HepG2 (cell line): ENCODE results near the gene EPB42. TPM values are rescaled to one million over a fixed set of nuclear protein-coding genes. Genes with fewer than 3 reads are reported as not detected.

Experiments used
- ATAC-seq: fragments of 200-7000 bp; cut with Tn5 transposase; 3 replicates; pipeline ENCODE4 v1.9.1; 2020; ENCODE audit warnings: mild to moderate bottlenecking, moderate library complexity
- BruUV-seq: library from RNA; stranded (reverse); fragments of 400-500 nt; replicated peaks from 2 replicates; lab custom pipeline; 2021; lab: Mats Ljungman, UMichigan
- CTCF ChIA-PET: fragments of 300-600 bp; formaldehyde crosslinking; extraction: SDS; loops from one replicate; lab custom pipeline; 2021; ENCODE audit warnings: low total read pairs, inconsistent platforms, low intra/inter-chr PET ratio; lab: Yijun Ruan, JAX
- POLR2A ChIA-PET: fragments of 350-600 bp; sonication (Branson Sonifier 250); formaldehyde crosslinking; loops from one replicate; lab custom pipeline; 2020; ENCODE audit warnings: antibody characterized with exemption, inconsistent platforms; lab: Yijun Ruan, JAX
- DNase-seq: peaks from one replicate; pipeline ENCODE4 v3.0.0-alpha.2; 2015; ENCODE audit warnings: low spot score
- FAIRE-seq: peaks from 3 replicates; lab custom pipeline; 2011; peaks lifted over from hg19 to GRCh38; lab: Jason Lieb, UNC
- H2AFZ ChIP-seq: one replicate; pipeline ENCODE4 v1.6.1; 2011; ENCODE audit warnings: low read length, inconsistent platforms
- H3K27ac ChIP-seq: fragments of 300-600 bp; 3 replicates; pipeline ENCODE4 v1.8.0; 2011; ENCODE audit warnings: mixed run types, mild to moderate bottlenecking, mixed read lengths, low read length, inconsistent platforms; ENCODE audit not compliant: insufficient read depth; ENCODE audit errors: extremely low read length
- H3K27me3 ChIP-seq, 2 experiments: fragments of 200-600 bp in 1 of 2; 2 replicates in 1 of 2; 3 replicates in 1 of 2; pipeline versions ENCODE4 v1.6.0 to v1.8.0; 2011; ENCODE audit warnings: low read length in 2 of 2, mild to moderate bottlenecking in 2 of 2, moderate library complexity in 2 of 2, inconsistent platforms in 1 of 2; ENCODE audit not compliant: insufficient read depth in 2 of 2, control insufficient read depth in 1 of 2
- H3K36me3 ChIP-seq, 2 experiments: fragments of 200-600 bp in 1 of 2; replicated peaks in 1 of 2; 2 replicates in 1 of 2; 3 replicates in 1 of 2; pipeline versions ENCODE4 v1.5.1 to v1.8.0; 2011; ENCODE audit warnings: low read length in 2 of 2, inconsistent platforms in 1 of 2; ENCODE audit not compliant: insufficient read depth in 2 of 2, control insufficient read depth in 1 of 2
- H3K4me1 ChIP-seq: 2 replicates; pipeline ENCODE4 v1.5.1; 2012; ENCODE audit warnings: low read length, inconsistent platforms; ENCODE audit not compliant: insufficient read depth
- H3K4me2 ChIP-seq: 2 replicates; pipeline ENCODE4 v1.6.0; 2011; ENCODE audit warnings: low read depth, low read length, inconsistent platforms
- H3K4me3 ChIP-seq, 3 experiments: fragments of 200-600 bp in 1 of 3; sonication (generic), shearing (Covaris generic) in 1 of 3; replicated peaks in 1 of 3; 2 replicates each; pipeline ENCODE4 v1.5.1; 2011 to 2016; ENCODE audit warnings: low read length in 3 of 3, inconsistent platforms in 2 of 3, low read depth in 2 of 3, mild to moderate bottlenecking in 2 of 3, control low read depth in 1 of 3, mixed read lengths in 1 of 3; ENCODE audit not compliant: insufficient read depth in 1 of 3
- H3K79me2 ChIP-seq: one replicate; pipeline ENCODE4 v1.6.1; 2011; ENCODE audit warnings: low read length, inconsistent platforms; ENCODE audit not compliant: insufficient read depth
- H3K9ac ChIP-seq: 2 replicates; pipeline ENCODE4 v1.6.0; 2011; ENCODE audit warnings: mild to moderate bottlenecking, low read depth, low read length, inconsistent platforms; ENCODE audit not compliant: insufficient read depth
- H3K9me3 ChIP-seq: 2 replicates; pipeline ENCODE4 v1.5.1; 2012; ENCODE audit warnings: mild to moderate bottlenecking, low read length
- H4K20me1 ChIP-seq: 2 replicates; pipeline ENCODE4 v1.6.0; 2011; ENCODE audit warnings: inconsistent platforms, mild to moderate bottlenecking, low read length, moderate library complexity; ENCODE audit not compliant: insufficient read depth
- CTCF ChIP-seq: sonication (generic); formaldehyde crosslinking; IDR thresholded peaks from 2 replicates; pipeline ENCODE4 v1.5.0; 2020; ENCODE audit warnings: mild to moderate bottlenecking, missing genetic modification reagents, moderate library complexity
- HMGXB4 ChIP-seq, 2 experiments: sonication (generic) in 1 of 2; formaldehyde crosslinking in 1 of 2; IDR thresholded peaks; 2 replicates each; pipeline versions ENCODE4 v1.4.0 to v1.6.1; 2018 to 2020; ENCODE audit warnings: missing genetic modification reagents in 2 of 2, borderline replicate concordance in 1 of 2, low read depth in 1 of 2, mild to moderate bottlenecking in 1 of 2, missing biosample characterization in 1 of 2
- SMC3 ChIP-seq: IDR thresholded peaks from 2 replicates; pipeline ENCODE4 v1.6.1; 2011; ENCODE audit warnings: low read length, improper control_type of control experiment
- STAG1 ChIP-seq: sonication (generic); formaldehyde crosslinking; IDR thresholded peaks from 2 replicates; pipeline ENCODE4 v1.4.0; 2020; ENCODE audit warnings: missing genetic modification reagents
- ZBTB46 ChIP-seq: sonication (generic); formaldehyde crosslinking; IDR thresholded peaks from 2 replicates; pipeline ENCODE4 v1.4.0; 2020; ENCODE audit warnings: mild to moderate bottlenecking, missing genetic modification reagents, borderline replicate concordance
- ZFP37 ChIP-seq: sonication (generic); formaldehyde crosslinking; IDR thresholded peaks from 2 replicates; pipeline ENCODE4 v1.4.0; 2020; ENCODE audit warnings: missing genetic modification reagents, borderline replicate concordance
- ZNF7 ChIP-seq: IDR thresholded peaks from 2 replicates; pipeline ENCODE4 v1.6.1; 2016; ENCODE audit warnings: missing biosample characterization, missing genetic modification reagents
- WGBS: methylation state at CpG from one replicate; pipeline ENCODE4 v1.1.6; 2017; ENCODE audit warnings: low lambda C conversion rate; 5-methylcytosine and 5-hydroxymethylcytosine counted together
- in situ Hi-C: cut with HindIII; loops from 2 replicates; pipeline ENCODE4 v1.10.0; 2017; ENCODE audit warnings: low pct_unique_long_range_greater_than_20kb; ENCODE audit not compliant: extremely low pct_ligation_motif_present
- intact Hi-C: fragments of 100-400 bp; cut with micrococcal nuclease; formaldehyde crosslinking; loops from one replicate; pipeline ENCODE4 v1.10.0; 2022; ENCODE audit not compliant: unreplicated experiment
- polyA plus RNA-seq, 8 experiments: library from polyadenylated mRNA; depleted of rRNA in 3 of 8; stranded (reverse) in 7 of 8; unstranded in 1 of 8; fragments of >200 nt; fragmentation: Illumina TruSeq in 4 of 8; extraction: Trizol in 4 of 8; gene quantifications; 2 replicates each; pipeline versions ENCODE4 v1.2.1 to v1.2.3, GENCODE V29; 2011 to 2016; ENCODE audit warnings: low read depth in 4 of 8, missing spikeins in 1 of 8, mixed read lengths in 1 of 8; ENCODE audit not compliant: insufficient read depth in 1 of 8
- total RNA-seq, 5 experiments: library from RNA; depleted of rRNA; stranded (reverse); fragments of >200 nt; fragmentation: Illumina TruSeq; extraction: Trizol; gene quantifications; 2 replicates each; pipeline ENCODE4 v1.2.3, GENCODE V29; 2016; ENCODE audit warnings: low read depth in 1 of 5

The EPB42 gene
- total and polyA plus RNA-seq, 2 of the 13 experiments (the other 11 are each of a cell fraction or from before 2014, with no cell fraction given): not detected

- ATAC-seq (no peak), DNase-seq (peak; percentile 53), FAIRE-seq (no peak)
- Histone ChIP-seq H3K79me2 (no peaks in the 10 kb centered on the region), H3K36me3 (peaks cover 5 to 26% of the 10 kb centered on the region in 2 experiments; a peak in 4 of 5 replicates), H3K27me3 (no peaks in the 10 kb centered on the region), H2AFZ (no peak overlapping the region), H3K9me3 (no peaks in the 10 kb centered on the region), H3K4me2 (no peak overlapping the region), H3K4me1 (peaks cover 10% of the 10 kb centered on the region), H3K9ac (no peak overlapping the region), H4K20me1 (no peaks in the 10 kb centered on the region), H3K4me3 (no peak overlapping the region), H3K27ac (no peak overlapping the region)
- POLR2A ChIA-PET: no interaction called here
- TF ChIP-seq STAG1 (CRISPR knock-in tag): peak; percentile 55
- TF ChIP-seq ZNF7 (CRISPR knock-in tag): peak; percentile 11; the same call in 1 of the 2 replicates
- no peak for TF ChIP-seq ZFP37
- TF ChIP-seq SMC3: peak; percentile 42; the same call in 1 of the 2 replicates
- TF ChIP-seq ZBTB46 (CRISPR knock-in tag): no peak
- TF ChIP-seq CTCF: peak; percentile 64
- TF ChIP-seq HMGXB4 (CRISPR knock-in tag; IDR thresholded peaks at IDR 0.05; ENCODE audit: borderline replicate concordance in 1 of 2, low read depth in 1 of 2): 0 out of 4 replicates have a peak, but pooled peaks of 1 of the 2 experiments have one; percentile 40
- WGBS: 71% methylated on average over 2 of the region's 2 CpGs
- intact Hi-C loops: loop anchor here (1.0 to 5.0 kb wide), 3 partner anchors 17 to 98 kb away; partner anchors contain the start of gene UBR1
- CTCF ChIA-PET: interaction anchor here (1.4 to 1.6 kb wide), 2 partner anchors 17 to 98 kb away, joined by 11 read pairs; no protein-coding TSS in a partner anchor
- no TSS peak for BruUV-seq
- in situ Hi-C loops: no loop called here
These were observed 33.2 kb downstream of the EPB42 start for GRCh38 chr15:43187544-43188155.
